Right atrium auricular region (tissue), 2 donors: ENCODE measurements around the gene GEMIN7. TPM values are rescaled to one million over a fixed set of nuclear protein-coding genes. Genes with fewer than 3 reads are reported as not detected.

ENCODE experiments used
- DNase-seq: peaks from one replicate; pipeline ENCODE4 v3.0.0-alpha.2; 2019; ENCODE audit warnings: low spot score
- H3K27ac ChIP-seq, 2 donors: fragments of 200-600 bp; sonication (generic); 1 replicate in 1 of 2; 2 replicates in 1 of 2; pipeline ENCODE4 v1.5.1; 2016 to 2019
- H3K27me3 ChIP-seq, 2 donors: fragments of 200-600 bp; sonication (generic); one replicate each; pipeline versions ENCODE4 v1.5.1 to v1.6.0; 2017 to 2019
- H3K36me3 ChIP-seq: fragments of 200-600 bp; sonication (generic); one replicate; pipeline ENCODE4 v1.5.1; 2016
- H3K4me1 ChIP-seq, 2 donors: fragments of 200-600 bp; sonication (generic); one replicate each; pipeline versions ENCODE4 v1.5.1 to v1.6.0; 2017 to 2019
- H3K4me3 ChIP-seq, 2 donors: fragments of 200-600 bp; sonication (generic); 1 replicate in 1 of 2; 2 replicates in 1 of 2; pipeline ENCODE4 v1.5.1; 2017 to 2019; ENCODE audit warnings: mild to moderate bottlenecking in 1 of 2, moderate library complexity in 1 of 2
- H3K9me3 ChIP-seq, 2 donors: fragments of 200-600 bp; sonication (generic); one replicate each; pipeline ENCODE4 v1.5.1; 2019
- total RNA-seq, 2 donors: library from RNA; depleted of rRNA; stranded (reverse); fragments of >200 nt; gene quantifications; one replicate each; pipeline ENCODE4 v1.1.0, GENCODE V29; 2016
- TF ChIP-seq, protein P1 (sequence below), 2 donors: fragments of 200-600 bp; sonication (generic); IDR thresholded peaks; one replicate each; pipeline ENCODE4 v1.5.1; 2019; ENCODE audit warnings: antibody characterized with exemption in 2 of 2

GEMIN7 gene
- total RNA-seq, 2 donors from 2014 or later: 11.3 to 20.0 TPM

DNA sequence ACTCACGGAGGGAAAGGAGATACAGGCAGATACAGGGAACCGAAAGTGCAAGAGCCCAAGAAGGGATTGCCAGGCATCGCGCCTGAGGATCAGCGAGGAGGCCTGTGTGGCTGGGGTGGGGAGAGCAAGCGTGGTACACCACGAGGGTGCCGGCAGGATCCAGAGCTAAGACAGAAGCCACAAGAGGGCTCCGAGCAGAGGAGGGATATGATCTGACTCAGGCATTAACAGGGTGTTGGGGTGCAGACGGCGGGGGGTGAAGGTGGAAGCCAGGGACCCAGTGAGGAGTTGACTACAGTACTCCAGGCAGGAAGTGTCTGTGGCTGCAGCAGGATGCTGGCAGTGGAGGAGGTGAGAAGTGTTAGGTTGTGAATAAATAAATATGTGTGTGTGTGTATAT is 8.5 kb downstream of the GEMIN7 start:
- H3K36me3 ChIP-seq: peaks cover 8% of the 10 kb centered on the region
- no peak for DNase-seq
- TF ChIP-seq, protein P1, sequence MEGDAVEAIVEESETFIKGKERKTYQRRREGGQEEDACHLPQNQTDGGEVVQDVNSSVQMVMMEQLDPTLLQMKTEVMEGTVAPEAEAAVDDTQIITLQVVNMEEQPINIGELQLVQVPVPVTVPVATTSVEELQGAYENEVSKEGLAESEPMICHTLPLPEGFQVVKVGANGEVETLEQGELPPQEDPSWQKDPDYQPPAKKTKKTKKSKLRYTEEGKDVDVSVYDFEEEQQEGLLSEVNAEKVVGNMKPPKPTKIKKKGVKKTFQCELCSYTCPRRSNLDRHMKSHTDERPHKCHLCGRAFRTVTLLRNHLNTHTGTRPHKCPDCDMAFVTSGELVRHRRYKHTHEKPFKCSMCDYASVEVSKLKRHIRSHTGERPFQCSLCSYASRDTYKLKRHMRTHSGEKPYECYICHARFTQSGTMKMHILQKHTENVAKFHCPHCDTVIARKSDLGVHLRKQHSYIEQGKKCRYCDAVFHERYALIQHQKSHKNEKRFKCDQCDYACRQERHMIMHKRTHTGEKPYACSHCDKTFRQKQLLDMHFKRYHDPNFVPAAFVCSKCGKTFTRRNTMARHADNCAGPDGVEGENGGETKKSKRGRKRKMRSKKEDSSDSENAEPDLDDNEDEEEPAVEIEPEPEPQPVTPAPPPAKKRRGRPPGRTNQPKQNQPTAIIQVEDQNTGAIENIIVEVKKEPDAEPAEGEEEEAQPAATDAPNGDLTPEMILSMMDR (IDR thresholded peaks at IDR 0.05): no peak
- no peaks in the 10 kb centered on the region for H3K27me3 ChIP-seq
- no peak overlapping the region for H3K27ac ChIP-seq
- no peak overlapping the region for H3K4me3 ChIP-seq
- no peaks in the 10 kb centered on the region for H3K9me3 ChIP-seq
- peaks cover 0 to 13% of the 10 kb centered on the region in 2 donors for H3K4me1 ChIP-seq

DNA sequence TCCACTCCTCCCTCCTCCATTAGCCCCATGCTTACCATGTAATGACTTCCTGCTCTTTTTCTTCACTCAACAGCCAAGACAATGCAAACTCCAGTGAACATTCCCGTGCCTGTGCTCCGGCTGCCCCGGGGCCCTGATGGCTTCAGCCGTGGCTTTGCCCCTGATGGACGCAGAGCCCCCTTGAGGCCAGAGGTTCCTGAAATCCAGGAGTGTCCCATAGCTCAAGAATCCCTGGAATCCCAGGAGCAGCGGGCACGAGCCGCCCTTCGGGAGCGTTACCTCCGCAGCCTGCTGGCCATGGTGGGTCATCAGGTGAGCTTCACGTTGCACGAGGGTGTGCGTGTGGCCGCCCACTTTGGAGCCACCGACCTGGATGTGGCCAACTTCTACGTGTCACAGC is 11.0 kb downstream of the GEMIN7 start:
- Histone ChIP-seq H3K36me3 (peaks cover 8% of the 10 kb centered on the region), H3K9me3 (no peaks in the 10 kb centered on the region), H3K27ac (no peak overlapping the region), H3K4me1 (peaks cover 0 to 29% of the 10 kb centered on the region in 2 donors), H3K4me3 (no peak overlapping the region), H3K27me3 (no peaks in the 10 kb centered on the region)
- TF ChIP-seq, protein P1 (IDR thresholded peaks at IDR 0.05): no peak
- no peak for DNase-seq

DNA sequence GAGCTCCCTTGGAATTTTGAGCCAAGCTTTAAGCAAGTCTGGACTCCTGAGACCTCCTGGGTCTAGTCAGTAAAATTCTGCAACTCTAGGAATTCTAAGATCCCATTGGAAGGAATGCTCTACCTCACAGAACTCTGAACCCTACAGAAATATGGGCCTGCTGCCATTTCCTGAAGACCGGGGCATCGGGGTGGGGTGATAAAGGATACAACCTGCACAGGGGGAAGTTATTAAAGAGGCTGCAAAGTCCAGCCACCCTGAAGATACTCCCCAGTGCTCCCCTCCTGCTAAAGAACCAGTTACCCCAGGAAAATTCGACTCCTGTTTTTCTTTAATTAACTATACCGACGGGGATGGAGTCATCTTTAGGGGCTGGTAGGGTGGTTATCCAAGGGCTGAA is 11.5 kb downstream of the GEMIN7 start:
- Histone ChIP-seq H3K9me3 (no peaks in the 10 kb centered on the region), H3K36me3 (peaks cover 8% of the 10 kb centered on the region), H3K27me3 (no peaks in the 10 kb centered on the region), H3K4me3 (peak overlapping the region in 1 of 2 donors; percentile 97), H3K4me1 (peaks cover 0 to 34% of the 10 kb centered on the region in 2 donors), H3K27ac (no peak overlapping the region)
- DNase-seq: no peak
- TF ChIP-seq, protein P1 (IDR thresholded peaks at IDR 0.05): no peak

DNA sequence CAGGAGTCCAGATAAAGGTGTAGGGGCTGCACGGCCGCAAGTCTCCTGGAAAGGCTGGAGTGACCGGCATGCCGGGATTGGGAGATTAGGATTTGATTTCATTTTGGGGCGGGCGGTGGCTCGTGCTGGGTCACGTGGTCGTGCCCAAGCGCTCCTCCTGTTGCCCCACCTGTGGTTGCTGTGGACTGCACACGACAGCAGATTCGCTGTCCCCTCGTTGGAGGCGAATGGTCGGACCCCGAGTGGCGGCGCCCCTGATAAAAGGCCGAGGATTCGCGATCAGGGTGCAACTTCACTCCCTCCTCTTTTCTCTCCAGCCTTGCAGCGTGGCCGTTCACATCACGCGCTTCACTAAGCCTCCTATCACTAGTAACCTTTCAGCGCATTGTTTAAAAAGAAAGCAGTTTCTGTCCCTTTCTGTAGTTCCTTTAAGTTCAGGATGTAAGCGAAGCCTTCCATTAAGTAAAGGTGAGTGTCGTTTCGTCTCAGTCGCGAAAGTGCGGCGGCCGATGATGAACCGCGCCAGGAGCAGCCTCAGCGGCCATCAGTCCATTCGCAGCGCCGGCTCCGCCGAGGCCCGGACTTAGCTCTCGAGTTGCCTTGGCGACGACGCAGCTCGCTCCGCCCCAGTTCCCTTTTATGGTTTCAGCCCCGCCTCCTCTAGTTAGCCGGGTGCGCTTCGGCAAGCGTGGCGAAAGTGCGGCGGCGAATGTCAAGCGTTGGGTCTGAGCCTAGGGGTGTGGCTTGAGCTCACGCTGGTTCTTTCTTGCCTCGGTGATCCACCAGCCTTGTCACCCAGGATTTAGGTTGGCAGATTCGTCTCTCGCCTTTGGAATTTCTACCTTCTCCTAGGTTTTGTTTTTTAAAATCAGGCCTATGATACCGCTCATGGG is 12.2 kb downstream of the GEMIN7 start:
- H3K36me3 ChIP-seq: peaks cover 8% of the 10 kb centered on the region
- peak overlapping the region; percentile 85 to 88 for H3K27ac ChIP-seq
- DNase-seq: peak; percentile 98
- H3K27me3 ChIP-seq: no peaks in the 10 kb centered on the region
- H3K4me1 ChIP-seq: peaks cover 0 to 41% of the 10 kb centered on the region in 2 donors
- TF ChIP-seq, protein P1 (IDR thresholded peaks at IDR 0.05): no peak
- H3K9me3 ChIP-seq: no peaks in the 10 kb centered on the region
- peak overlapping the region; percentile 69 to 97 for H3K4me3 ChIP-seq

- TF ChIP-seq, protein P1 (IDR thresholded peaks at IDR 0.05): peak; percentile 19 to 53
- peak; percentile 94 for DNase-seq
- no peaks in the 10 kb centered on the region for H3K9me3 ChIP-seq
- peaks cover 0 to 59% of the 10 kb centered on the region in 2 donors for H3K4me1 ChIP-seq
- H3K27me3 ChIP-seq: no peaks in the 10 kb centered on the region
- peaks cover 8% of the 10 kb centered on the region for H3K36me3 ChIP-seq
- H3K27ac ChIP-seq: peak within 1 kb of the TSS; percentile 85 to 88
- H3K4me3 ChIP-seq: peak within 1 kb of the TSS; percentile 69 to 97
Measured at GRCh38 chr19:45092747-45093678, 14.0 kb downstream of the GEMIN7 start, which contains the start of gene PPP1R37. TSS of gene PPP1R37 (plus strand) at chr19:45093179. CDS start at chr19:45093326, 147 bp downstream.
